DMS 273 (cell line): Measurements from ENCODE around the gene HECTD4.

Experiments
- DNase-seq: peaks from one replicate; lab custom pipeline; 2025; ENCODE audit not compliant: unreplicated experiment; lab: John Stamatoyannopoulos, UW

The HECTD4 gene

DNA sequence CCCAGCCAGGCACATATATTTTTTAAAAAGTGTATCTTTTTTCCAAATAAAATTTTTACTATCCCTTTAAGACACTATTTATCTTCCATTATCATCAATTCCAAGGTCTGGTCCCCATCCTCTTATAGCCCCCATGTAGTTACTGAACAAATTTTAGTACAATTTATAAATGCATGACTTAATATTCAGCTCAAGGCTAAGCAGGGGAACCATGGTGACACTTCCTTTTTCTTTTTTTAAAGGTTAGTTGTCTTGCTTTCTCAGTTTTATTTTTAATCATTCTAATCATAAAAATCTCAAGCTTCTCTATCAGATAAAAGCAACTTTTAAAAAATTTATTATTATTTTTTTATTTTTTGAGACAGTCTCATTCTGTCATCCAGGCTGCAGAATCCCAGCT is 164.6 kb downstream of the HECTD4 start:
- DNase-seq: no peak

DNA sequence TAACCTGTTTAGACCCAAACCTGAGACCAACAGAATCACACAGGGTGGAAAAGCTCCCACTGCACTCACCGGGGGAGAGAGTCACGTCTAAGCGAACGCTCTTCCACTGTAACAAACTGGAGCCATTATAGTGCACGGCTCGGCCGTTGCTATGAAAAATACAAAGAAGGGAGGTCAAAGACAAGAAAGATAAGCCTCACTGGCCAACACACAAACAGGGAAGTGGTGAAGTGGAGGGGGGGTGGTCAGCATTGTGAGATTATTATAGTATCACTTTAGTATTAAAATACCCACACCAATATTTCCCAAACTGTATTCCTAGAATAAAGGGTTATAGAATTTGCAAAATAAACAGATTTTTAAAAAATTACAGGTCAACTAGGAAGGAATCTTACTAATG is 166.0 kb downstream of the HECTD4 start:
- no peak for DNase-seq

- no peak for DNase-seq
Measured at GRCh38 chr12:112214064-112214463, 168.2 kb downstream of the HECTD4 start.

DNA sequence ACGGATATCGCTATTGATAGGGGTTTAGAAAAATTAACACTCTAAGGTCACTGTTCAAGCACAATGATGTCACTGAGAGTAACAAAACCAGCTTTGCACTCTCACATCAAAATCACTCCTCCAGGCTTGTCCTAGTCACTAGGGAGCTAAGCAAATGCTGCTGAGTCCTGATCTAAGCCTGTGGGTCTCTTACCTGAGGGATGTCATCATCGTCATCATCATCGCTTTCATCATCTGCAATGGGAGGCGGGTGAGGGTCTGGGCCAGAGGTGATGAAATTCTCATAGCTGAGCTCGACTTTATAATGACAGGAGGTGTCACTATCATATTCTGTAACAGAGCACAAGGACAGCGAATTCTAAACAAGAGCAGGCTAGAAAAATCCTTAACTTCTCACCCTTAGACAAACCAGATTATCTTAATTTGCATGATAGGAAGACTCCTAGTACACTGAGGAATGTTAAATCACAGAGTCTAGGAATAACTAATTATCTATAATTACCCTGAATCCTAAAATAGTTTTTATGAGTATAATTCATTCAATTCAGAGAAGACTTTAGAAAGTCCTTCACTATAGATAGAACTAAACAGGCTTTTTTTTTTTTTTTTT is 173.8 kb downstream of the HECTD4 start:
- DNase-seq: no peak

DNA sequence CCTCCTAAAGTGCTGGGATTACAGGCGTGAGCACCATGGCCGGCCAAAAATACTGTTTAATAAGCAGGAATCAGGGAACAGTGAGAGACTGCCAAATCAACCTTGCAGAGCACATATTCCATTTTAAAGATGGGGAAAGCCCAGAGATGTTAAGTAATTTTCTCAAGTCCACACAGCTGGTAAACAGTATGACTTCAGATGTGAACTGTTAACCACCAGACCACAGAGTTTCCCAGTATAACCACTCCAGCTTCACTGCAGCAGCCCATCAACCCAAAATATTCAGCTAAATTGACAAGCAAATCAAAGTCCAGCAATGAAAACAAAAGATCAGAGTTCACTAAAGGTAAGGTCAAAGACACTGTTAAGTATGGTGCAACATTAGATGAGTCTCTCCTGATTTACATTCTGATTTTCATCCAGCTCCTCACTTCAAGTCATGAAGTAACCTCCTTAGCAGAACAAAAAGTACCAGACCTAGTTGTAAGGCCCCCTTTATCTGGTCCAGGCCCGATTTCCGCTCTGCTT is 174.8 kb downstream of the HECTD4 start:
- DNase-seq: no peak

DNA sequence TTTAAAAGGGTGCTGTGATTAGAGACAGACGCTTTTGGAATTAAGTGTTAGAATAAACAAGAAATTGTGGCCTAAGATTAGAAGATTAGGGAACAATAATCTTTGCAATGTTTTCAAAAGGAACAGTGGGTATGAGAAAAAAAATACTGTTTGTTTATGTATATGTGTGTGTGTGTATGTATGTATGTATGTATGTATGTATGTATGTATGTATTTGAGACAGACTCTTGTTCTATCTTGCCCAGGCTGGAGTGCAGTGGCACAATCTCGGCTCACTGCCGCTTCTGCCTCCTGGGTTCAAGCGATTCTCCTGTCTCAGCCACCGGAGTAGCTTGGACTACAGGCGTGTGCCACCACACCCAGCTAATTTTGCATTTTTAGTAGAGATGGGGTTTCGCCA is 175.3 kb downstream of the HECTD4 start:
- DNase-seq: no peak

DNA sequence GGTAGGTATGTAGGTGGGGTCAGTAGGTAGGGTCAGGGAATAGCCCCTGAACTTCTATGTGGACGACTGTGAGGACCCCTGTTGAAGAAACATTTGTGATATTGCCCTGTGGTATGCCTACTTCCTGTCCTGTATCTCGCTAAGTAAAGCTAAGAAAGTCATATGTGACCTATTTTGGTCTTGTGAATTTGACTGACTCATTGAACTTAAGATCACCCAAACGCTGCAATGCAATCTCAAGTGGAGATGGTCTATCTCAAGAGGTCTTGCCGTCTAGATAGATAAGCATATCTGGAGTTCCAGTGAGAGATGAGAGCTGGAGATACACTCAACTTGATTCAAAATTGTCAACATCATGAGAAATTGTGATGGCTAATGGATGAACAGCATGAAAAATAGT is 183.1 kb downstream of the HECTD4 start:
- DNase-seq: no peak

DNA sequence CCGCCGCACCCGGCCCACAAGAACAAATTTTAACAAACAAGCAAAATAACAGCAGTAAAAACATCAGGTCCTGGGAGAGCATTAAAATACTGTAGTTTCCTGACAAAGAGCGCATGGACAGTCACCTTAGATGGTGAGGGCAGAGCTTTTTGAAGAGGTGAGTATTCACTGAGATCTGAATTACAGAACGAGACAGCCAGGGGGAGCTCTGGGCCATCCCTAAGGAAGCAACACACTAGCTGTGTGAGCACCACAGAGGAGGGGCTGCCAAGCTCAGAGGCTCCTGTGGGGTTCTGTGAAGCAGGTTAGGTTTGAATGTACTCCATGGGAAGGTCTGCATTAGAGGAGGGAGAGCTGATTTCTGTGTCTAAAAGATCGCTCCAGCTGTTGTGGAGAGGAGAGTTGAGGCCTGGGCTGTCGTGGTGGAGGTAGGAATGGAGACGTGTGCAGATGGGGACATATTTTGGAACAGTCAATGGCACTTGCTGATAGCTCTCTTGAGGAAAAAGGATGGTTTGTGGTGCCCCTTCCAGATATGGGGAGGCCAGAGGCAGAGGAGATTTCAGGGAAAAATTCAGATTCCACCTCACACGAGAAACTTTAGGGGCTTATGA is 184.0 kb downstream of the HECTD4 start:
- DNase-seq: peak; percentile 72

DNA sequence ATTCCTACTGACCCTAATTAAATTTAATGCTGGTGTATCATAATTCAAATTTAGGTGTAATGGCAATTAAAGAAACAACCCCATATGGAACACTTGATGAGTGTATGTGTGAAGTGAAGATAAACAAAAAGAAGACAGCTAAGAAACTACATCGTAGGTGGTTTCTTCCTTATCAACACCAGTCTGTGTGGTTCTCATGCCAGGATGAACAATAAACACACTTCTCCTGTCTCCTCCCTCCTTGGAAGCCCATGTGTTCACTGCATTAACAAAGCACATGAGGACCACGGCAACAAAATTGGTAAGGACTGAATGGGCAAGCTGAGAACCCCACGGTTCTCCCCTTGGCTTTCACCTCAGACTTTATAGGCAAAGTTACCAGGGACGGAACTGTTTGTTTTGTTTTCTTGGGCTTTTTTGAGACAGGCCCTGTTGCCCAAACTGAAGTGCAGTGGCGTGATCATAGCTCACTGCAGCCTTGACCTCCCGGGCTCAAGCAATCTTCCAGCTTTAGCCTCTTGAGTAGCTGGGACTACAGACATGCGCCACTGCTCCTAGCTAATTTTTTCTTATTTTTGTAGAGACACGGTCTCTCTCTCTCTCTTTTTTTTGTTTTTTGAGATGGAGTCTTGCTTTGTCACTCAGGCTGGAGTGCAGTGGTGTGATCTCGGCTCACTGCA is 185.9 kb downstream of the HECTD4 start:
- no peak for DNase-seq

DNA sequence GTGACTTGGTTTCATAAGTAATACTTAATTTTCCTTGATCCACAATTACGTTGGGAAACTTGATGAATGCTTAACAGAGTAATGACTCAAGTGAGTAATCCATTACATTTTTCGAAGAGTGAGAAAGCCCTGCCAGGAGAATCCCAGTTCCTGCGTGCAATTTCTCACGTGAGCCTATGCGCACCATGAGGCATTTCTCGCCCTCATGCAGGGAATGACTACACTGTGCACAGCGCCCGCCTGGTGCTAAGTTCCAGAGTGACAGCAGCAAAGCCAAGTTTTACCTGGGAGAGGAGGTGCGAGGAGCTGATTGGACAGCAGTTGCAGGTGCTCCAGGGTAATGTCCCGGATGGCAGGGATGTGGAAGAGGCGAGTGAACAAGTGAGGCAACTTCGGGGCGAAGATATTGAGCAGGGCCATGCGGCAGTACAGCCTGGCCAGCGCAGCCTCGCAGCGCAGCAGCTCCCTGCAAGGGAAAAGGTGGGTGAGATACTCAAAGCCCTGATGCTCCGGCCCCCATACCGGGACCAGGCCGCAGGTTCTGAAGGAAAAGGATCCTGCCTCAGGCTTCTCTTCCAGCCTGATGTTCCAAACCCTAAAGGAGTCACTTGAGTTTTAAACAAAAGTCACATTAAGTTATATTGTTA is 187.5 kb downstream of the HECTD4 start:
- no peak for DNase-seq

DNA sequence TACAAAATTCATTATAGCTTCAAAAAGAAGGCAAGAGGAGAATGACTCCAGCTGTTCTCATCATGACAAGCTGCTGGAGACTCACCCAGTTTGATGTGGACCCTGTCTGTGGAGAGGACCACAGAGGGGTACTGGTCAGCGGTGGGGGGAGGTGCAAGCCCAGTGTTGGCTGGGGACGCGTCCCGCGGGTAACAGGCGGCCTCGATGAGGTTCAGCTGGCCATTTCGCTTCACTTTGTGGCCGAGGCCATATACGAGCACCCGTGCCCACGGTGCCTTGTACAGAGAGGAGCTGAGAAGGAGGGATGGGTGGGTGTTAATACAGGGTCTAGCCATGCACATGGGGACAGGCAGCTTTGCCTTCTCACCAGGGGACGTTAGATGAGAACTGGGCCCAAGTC is 189.8 kb downstream of the HECTD4 start:
- DNase-seq: no peak

DNA sequence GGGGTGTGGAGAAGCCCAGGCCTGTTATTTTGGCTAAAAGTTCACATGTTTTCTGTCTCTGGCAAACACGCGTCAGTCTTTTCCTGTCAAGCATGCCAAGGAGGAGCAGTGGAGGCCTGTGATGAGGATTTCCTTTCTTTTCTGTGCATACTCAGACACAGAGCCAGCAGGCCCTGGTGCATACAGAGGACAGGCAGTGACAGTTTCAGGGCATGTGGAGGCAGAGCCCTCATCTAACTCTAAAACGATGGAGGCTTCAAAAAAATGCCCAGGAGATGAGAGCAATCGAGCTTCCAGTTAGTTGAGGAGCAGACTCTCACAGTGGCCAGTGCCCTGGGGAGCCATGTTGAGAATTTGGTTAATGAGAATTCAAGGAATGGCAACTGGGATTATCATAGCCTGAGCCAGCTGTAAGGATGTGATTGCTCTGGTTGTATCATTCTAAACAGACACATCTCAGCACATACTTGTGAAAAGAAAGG is 190.3 kb downstream of the HECTD4 start:
- DNase-seq: no peak

DNA sequence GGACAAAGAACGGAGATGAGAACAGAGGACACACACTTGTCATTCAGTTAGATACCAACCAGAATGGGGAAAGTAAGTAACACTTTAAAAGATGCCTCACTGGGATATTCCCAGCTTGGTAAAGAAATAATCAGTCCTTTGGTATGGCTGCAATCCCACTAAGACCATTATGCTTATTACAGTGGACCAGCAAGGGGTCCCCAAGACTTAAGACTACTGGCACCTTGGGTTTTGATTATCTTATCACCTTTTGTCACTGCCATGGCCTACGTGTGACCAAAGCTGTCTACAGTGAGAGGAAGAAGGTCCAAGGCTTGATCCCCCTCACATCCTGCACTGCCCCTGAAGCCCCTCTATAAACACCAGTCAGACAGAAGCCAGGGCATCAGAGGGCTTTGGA is 191.0 kb downstream of the HECTD4 start:
- no peak for DNase-seq

- no peak for DNase-seq
Measured at GRCh38 chr12:112190231-112191025, 191.8 kb downstream of the HECTD4 start.

- DNase-seq: no peak
Measured at GRCh38 chr12:112188130-112188830, 194.0 kb downstream of the HECTD4 start.

DNA sequence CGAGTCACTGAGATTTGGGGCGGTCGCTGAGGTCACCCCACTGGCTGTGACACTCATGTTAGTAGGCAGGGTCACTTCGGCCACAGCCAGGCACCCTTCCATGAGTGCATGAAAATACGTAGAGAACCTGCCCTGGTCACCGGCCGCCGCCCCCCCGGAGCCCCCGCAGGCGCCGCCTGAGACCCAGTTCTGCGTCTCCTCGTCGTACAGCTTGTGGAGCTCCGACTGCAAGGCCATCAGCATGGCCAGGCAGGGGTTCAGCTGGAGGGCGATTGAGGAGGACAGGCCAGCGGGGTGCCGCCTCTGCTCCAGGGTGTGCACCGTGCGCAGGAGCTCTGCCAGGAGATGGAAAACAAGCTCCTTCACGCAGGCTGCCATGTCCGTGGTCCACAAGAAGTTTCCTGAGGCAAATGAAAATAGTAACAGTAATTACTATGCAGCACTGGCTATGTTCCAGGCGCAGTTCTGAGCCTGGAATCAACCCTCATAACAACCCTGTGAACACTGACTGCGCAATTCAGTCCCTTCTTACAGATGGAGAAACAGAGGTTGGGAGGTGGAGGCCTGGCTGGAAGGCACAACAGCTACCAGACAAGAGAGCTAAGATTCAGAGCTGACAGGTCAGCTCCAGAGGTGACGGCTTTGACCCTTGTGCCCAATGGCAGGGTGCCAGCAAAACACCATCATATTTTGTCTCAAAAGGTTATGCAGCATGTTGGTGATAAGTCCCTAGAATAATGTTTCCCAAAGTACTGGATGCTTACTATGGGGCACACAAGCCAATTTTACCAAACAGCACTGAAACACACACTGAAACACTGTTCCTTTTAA is 196.9 kb downstream of the HECTD4 start:
- DNase-seq: no peak

DNA sequence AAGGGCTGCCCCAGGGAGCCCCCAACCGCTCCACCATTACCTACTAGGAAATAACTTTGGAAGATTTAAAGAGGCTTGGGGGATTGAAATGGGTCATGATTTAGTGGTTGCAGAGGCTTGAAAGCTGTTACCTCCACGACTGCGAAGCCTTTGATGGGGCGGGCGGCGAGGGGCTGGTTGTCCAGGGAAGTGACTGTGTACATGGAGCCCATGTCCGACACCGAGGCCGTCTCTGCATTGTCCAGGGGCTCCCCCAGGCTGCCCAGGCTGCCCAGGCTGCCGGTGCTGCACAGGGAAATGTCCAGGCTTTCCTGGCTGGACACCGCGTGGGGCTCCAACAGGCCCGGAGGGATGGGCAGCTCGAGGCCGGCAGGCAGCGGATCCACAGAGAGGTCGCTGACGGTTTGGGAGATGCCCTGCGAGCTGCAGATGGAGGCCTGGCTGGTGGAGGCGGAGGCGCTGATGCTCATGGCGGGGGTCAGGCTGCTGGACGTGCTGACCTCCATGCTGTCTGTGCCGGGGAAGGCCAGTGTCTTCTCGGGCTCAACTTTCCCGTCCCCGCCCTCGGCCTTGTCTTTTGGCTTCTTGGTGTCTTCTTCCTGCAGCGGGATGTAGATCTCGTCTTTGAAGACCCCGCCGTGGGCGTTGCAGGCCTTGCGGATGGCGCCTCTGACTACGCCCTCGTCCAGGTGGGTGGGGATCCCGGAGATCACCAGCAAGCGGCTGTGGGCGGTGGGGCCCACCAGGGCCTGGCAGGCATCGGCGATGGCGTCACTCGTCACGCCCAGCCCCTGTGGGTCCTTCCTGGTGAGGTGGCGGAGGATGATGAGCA is 198.0 kb downstream of the HECTD4 start:
- no peak for DNase-seq

- no peak for DNase-seq
Measured at GRCh38 chr12:112183141-112184021, 198.8 kb downstream of the HECTD4 start.
